Activated T-cell treated with anti-CD3 and anti-CD28 coated beads, Interleukin-2, amount 50 U/mL, for 48 hours (primary cell): ENCODE measurements around the gene ZNRF2.
"Not testable (repeated sequence)": the region's sequence is repeated elsewhere in the genome, so short reads cannot be mapped to it uniquely, and the experiment has no call there.

Source experiments
- DNase-seq, 2 experiments: peaks; one replicate each; pipeline ENCODE4 v3.0.0-alpha.2; 2020

The ZNRF2 gene

GRCh38 chr7:30292416-30293038 is 8.1 kb downstream of the ZNRF2 start:
- not testable (repeated sequence) for DNase-seq

- not testable (repeated sequence) for DNase-seq
Observed at GRCh38 chr7:30296304-30296703, 11.9 kb downstream of the ZNRF2 start.

GRCh38 chr7:30297499-30297898 is 13.1 kb downstream of the ZNRF2 start:
- not testable (repeated sequence) for DNase-seq

GRCh38 chr7:30298409-30298808 is 14.0 kb downstream of the ZNRF2 start:
- DNase-seq = not testable (repeated sequence)

- DNase-seq = no peak
Observed at GRCh38 chr7:30301751-30302150, 17.4 kb downstream of the ZNRF2 start.

- DNase-seq = no peak
Observed at GRCh38 chr7:30302656-30303311, 18.4 kb downstream of the ZNRF2 start.

GRCh38 chr7:30303312-30304039 is 19.1 kb downstream of the ZNRF2 start:
- no peak for DNase-seq

- DNase-seq = no peak
Observed at GRCh38 chr7:30304177-30304884, 19.9 kb downstream of the ZNRF2 start.

GRCh38 chr7:30306976-30307375 is 22.6 kb downstream of the ZNRF2 start:
- DNase-seq = no peak

GRCh38 chr7:30308389-30308788 is 24.0 kb downstream of the ZNRF2 start:
- DNase-seq = no peak

GRCh38 chr7:30309302-30309701 is 24.9 kb downstream of the ZNRF2 start:
- DNase-seq = no peak

GRCh38 chr7:30309842-30310435 is 25.5 kb downstream of the ZNRF2 start:
- no peak for DNase-seq

GRCh38 chr7:30310674-30311362 is 26.4 kb downstream of the ZNRF2 start:
- no peak for DNase-seq

- DNase-seq = no peak
Observed at GRCh38 chr7:30312178-30312577, 27.8 kb downstream of the ZNRF2 start.

- DNase-seq = no peak
Observed at GRCh38 chr7:30313348-30313747, 29.0 kb downstream of the ZNRF2 start.

GRCh38 chr7:30313793-30314192 is 29.4 kb downstream of the ZNRF2 start:
- no peak for DNase-seq

GRCh38 chr7:30315589-30315988 is 31.2 kb downstream of the ZNRF2 start:
- no peak for DNase-seq

- DNase-seq = no peak
Observed at GRCh38 chr7:30320392-30320791, 36.0 kb downstream of the ZNRF2 start.

GRCh38 chr7:30321089-30321881 is 36.9 kb downstream of the ZNRF2 start:
- DNase-seq = no peak

GRCh38 chr7:30321882-30322192 is 37.4 kb downstream of the ZNRF2 start:
- DNase-seq = no peak

- DNase-seq = no peak
Observed at GRCh38 chr7:30322271-30323005, 38.0 kb downstream of the ZNRF2 start.
